OCI-LY1 (cell line): ENCODE results near the gene PRDM15.

Experiments
- H2AFZ ChIP-seq: fragments of 200-600 bp; sonication (generic), shearing (Covaris generic); 2 replicates; pipeline ENCODE4 v1.6.0; 2014; ENCODE audit warnings: antibody characterized with exemption, mild to moderate bottlenecking, low read length
- H3F3A ChIP-seq: fragments of 200-600 bp; sonication (generic), shearing (Covaris generic); 2 replicates; pipeline ENCODE4 v1.6.0; 2014; ENCODE audit warnings: mild to moderate bottlenecking, antibody characterized with exemption, low read length, moderate library complexity; ENCODE audit not compliant: insufficient read depth
- H3K27ac ChIP-seq: fragments of 200-600 bp; sonication (generic); 2 replicates; pipeline ENCODE4 v1.5.1; 2014; ENCODE audit warnings: low read length, mixed run types, mild to moderate bottlenecking, low read depth; ENCODE audit not compliant: poor library complexity, severe bottlenecking
- H3K27me3 ChIP-seq: fragments of 200-600 bp; sonication (generic); 2 replicates; pipeline ENCODE4 v1.6.0; 2014; ENCODE audit warnings: antibody characterized with exemption, mild to moderate bottlenecking, low read length, moderate library complexity; ENCODE audit not compliant: insufficient read depth
- H3K36me3 ChIP-seq: fragments of 200-600 bp; sonication (generic); 2 replicates; pipeline ENCODE4 v1.6.1; 2014; ENCODE audit warnings: mild to moderate bottlenecking, antibody characterized with exemption, low read length, moderate library complexity, mixed read lengths; ENCODE audit not compliant: insufficient read depth
- H3K4me1 ChIP-seq: fragments of 200-600 bp; sonication (generic); 2 replicates; pipeline ENCODE4 v1.5.1; 2014; ENCODE audit warnings: mild to moderate bottlenecking, low read length, moderate library complexity; ENCODE audit not compliant: insufficient read depth, severe bottlenecking
- H3K4me2 ChIP-seq: fragments of 200-600 bp; sonication (generic), shearing (Covaris generic); 2 replicates; pipeline ENCODE4 v1.6.1; 2014; ENCODE audit warnings: low read length
- H3K4me3 ChIP-seq: fragments of 200-600 bp; sonication (generic); 2 replicates; pipeline ENCODE4 v1.5.1; 2014; ENCODE audit warnings: low read length, low read depth, mild to moderate bottlenecking, mixed read lengths; ENCODE audit not compliant: poor library complexity, severe bottlenecking
- H3K79me2 ChIP-seq: fragments of 200-600 bp; shearing (Covaris generic); 2 replicates; pipeline ENCODE4 v1.6.1; 2016; ENCODE audit warnings: mixed run types, low read length, mixed read lengths; ENCODE audit not compliant: insufficient read depth
- H3K9ac ChIP-seq: fragments of 200-600 bp; sonication (generic), shearing (Covaris generic); 2 replicates; pipeline ENCODE4 v1.6.1; 2014; ENCODE audit warnings: mild to moderate bottlenecking, low read length, mixed read lengths
- H3K9me2 ChIP-seq: fragments of 200-600 bp; sonication (generic), shearing (Covaris generic); 2 replicates; pipeline ENCODE4 v1.6.1; 2014; ENCODE audit warnings: low read depth, mild to moderate bottlenecking, low read length, mixed read lengths
- H3K9me3 ChIP-seq: fragments of 200-600 bp; shearing (Covaris generic); 2 replicates; pipeline ENCODE4 v1.6.1; 2014; ENCODE audit warnings: low read length, mixed read lengths
- H4K20me1 ChIP-seq: fragments of 200-600 bp; sonication (generic), shearing (Covaris generic); 2 replicates; pipeline ENCODE4 v1.6.0; 2016; ENCODE audit warnings: mild to moderate bottlenecking, low read length; ENCODE audit not compliant: insufficient read depth
- EZH2 ChIP-seq: fragments of 200-600 bp; sonication (generic), shearing (Covaris generic); IDR thresholded peaks from 2 replicates; pipeline ENCODE4 v1.8.0; 2017; ENCODE audit warnings: borderline replicate concordance, mixed run types, mild to moderate bottlenecking, antibody characterized with exemption, low read length, moderate library complexity, mixed read lengths
- TF ChIP-seq, protein P1 (sequence below): fragments of 200-600 bp; sonication (generic), shearing (Covaris generic); IDR thresholded peaks from 2 replicates; pipeline ENCODE4 v1.5.1; 2017; ENCODE audit warnings: mild to moderate bottlenecking, antibody characterized with exemption, low read length, moderate library complexity, mixed read lengths

The PRDM15 gene

DNA sequence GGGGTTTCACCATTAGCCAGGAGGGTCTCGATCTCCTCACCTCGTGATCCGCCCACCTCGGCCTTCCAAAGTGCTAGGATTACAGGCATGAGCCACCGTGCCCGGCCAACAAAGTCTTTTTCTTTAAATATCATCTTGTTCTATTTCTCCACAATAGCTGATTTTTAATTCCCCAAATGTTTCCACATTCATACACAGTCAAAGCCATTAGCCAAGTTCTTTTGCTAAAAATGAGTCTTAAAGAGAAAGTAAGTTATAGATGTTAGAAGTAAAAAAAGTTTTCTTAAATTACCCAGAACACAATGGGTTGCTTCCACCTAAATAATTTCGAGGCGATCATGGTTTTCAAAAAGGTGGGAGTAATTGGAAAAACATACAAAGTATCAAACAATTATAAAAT lies 44.0 kb upstream of the PRDM15 start:
- TF ChIP-seq, protein P1, sequence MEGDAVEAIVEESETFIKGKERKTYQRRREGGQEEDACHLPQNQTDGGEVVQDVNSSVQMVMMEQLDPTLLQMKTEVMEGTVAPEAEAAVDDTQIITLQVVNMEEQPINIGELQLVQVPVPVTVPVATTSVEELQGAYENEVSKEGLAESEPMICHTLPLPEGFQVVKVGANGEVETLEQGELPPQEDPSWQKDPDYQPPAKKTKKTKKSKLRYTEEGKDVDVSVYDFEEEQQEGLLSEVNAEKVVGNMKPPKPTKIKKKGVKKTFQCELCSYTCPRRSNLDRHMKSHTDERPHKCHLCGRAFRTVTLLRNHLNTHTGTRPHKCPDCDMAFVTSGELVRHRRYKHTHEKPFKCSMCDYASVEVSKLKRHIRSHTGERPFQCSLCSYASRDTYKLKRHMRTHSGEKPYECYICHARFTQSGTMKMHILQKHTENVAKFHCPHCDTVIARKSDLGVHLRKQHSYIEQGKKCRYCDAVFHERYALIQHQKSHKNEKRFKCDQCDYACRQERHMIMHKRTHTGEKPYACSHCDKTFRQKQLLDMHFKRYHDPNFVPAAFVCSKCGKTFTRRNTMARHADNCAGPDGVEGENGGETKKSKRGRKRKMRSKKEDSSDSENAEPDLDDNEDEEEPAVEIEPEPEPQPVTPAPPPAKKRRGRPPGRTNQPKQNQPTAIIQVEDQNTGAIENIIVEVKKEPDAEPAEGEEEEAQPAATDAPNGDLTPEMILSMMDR, result no peak
- no peak for TF ChIP-seq EZH2
- no peak overlapping the region for H3K4me3 ChIP-seq
- H3K27ac ChIP-seq, result no peak overlapping the region
- H3K27me3 ChIP-seq, result no peaks in the 10 kb centered on the region
- H3K36me3 ChIP-seq, result no peaks in the 10 kb centered on the region
- no peaks in the 10 kb centered on the region for H4K20me1 ChIP-seq
- no peaks in the 10 kb centered on the region for H3K9me3 ChIP-seq
- no peaks in the 10 kb centered on the region for H3F3A ChIP-seq
- H3K4me2 ChIP-seq, result no peak overlapping the region
- H2AFZ ChIP-seq, result no peak overlapping the region
- H3K9me2 ChIP-seq, result no peaks in the 10 kb centered on the region
- H3K79me2 ChIP-seq, result no peaks in the 10 kb centered on the region
- no peak overlapping the region for H3K9ac ChIP-seq
- H3K4me1 ChIP-seq, result peaks cover 55% of the 10 kb centered on the region

DNA sequence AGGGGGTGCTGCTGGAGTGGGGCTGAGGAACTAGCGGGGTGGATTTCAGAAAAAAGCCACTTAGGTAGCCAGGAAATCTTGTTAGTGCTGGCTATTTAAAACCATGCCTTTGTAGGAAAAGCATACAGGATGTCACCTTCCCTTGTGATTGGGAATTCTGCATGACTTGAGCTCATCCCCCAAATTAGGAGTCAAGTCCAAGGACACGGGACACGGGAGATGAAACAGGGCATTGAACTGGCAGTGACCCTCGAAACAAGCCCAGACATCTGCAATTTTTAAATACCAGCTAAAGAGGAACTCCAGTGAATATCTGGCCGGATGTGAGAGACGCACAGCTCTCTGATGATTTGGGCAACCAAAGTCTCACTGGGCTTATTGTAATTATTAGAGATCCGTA lies 41.9 kb upstream of the PRDM15 start:
- H3K4me1 ChIP-seq, result peaks cover 35% of the 10 kb centered on the region
- no peaks in the 10 kb centered on the region for H3F3A ChIP-seq
- no peak overlapping the region for H3K9ac ChIP-seq
- H3K27ac ChIP-seq, result no peak overlapping the region
- H3K79me2 ChIP-seq, result no peaks in the 10 kb centered on the region
- no peak for TF ChIP-seq EZH2
- TF ChIP-seq, protein P1, result no peak
- no peak overlapping the region for H2AFZ ChIP-seq
- no peaks in the 10 kb centered on the region for H3K27me3 ChIP-seq
- H3K36me3 ChIP-seq, result no peaks in the 10 kb centered on the region
- no peak overlapping the region for H3K4me2 ChIP-seq
- no peak overlapping the region for H3K4me3 ChIP-seq
- H4K20me1 ChIP-seq, result no peaks in the 10 kb centered on the region
- H3K9me2 ChIP-seq, result no peaks in the 10 kb centered on the region
- no peaks in the 10 kb centered on the region for H3K9me3 ChIP-seq

DNA sequence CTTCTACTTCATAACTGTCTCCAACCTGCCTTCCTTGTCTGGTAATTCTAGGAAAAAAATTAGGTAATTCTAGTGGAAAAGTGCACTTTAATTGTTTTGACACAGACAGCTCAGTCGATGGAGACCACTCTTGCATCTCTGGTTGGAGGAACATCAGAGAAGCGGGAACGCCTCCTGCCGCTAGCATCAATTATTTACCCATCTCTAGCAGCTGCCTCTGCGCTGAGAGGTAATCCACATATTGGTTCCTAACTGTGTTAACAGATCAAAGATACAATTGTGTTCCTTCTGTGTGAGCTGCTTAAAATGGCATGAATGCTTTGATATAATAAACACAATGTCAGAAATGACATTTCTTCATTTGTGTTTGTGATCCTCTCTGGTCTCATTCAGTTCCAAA lies 41.3 kb upstream of the PRDM15 start:
- no peaks in the 10 kb centered on the region for H3K9me2 ChIP-seq
- H2AFZ ChIP-seq, result no peak overlapping the region
- H3K4me2 ChIP-seq, result no peak overlapping the region

More for the DNA sequence above, 41.3 kb upstream of the PRDM15 start:
- H3K27ac ChIP-seq, result no peak overlapping the region
- no peak for TF ChIP-seq EZH2
- TF ChIP-seq, protein P1, result no peak
- H3K27me3 ChIP-seq, result no peaks in the 10 kb centered on the region
- no peak overlapping the region for H3K4me3 ChIP-seq
- no peak overlapping the region for H3K9ac ChIP-seq
- H3F3A ChIP-seq, result no peaks in the 10 kb centered on the region
- peaks cover 29% of the 10 kb centered on the region for H3K4me1 ChIP-seq
- no peaks in the 10 kb centered on the region for H4K20me1 ChIP-seq
- no peaks in the 10 kb centered on the region for H3K9me3 ChIP-seq
- H3K79me2 ChIP-seq, result no peaks in the 10 kb centered on the region
- H3K36me3 ChIP-seq, result no peaks in the 10 kb centered on the region; the same call in 1 of the 2 replicates
